Measurements from ENCODE around the gene CFAP45. TPM values are rescaled to one million over a fixed set of nuclear protein-coding genes. Genes with fewer than 3 reads are reported as not detected.

The CFAP45 gene
- total RNA-seq, 4 donors from 2014 or later = 0.32 TPM; not detected in 3

DNA sequence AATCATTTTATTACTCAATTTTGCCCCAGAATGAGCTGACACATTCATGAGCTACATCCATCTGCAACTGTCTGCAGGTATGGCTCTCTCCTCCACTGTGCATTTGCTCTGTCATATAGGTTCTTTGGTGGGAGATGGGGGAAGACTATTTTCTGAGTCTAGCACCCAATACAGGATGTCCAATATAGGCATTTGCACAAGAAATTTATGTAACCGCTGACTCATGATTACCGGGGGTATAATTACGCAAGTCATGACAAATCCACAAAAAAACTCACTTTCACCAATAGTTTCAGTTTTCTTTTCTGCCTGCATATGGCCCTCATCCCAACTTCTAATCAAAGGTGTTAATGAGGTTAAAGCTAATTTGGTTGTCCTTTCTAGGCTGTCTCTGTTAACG lies 20.0 kb downstream of the CFAP45 start:
- peaks cover 0 to 28% (median 15%) of the 10 kb centered on the region in 4 donors for H3K4me1 ChIP-seq
- 70 to 75% methylated on average over 4 of the region's 4 CpGs for WGBS, 2 donors (ENCODE audit: low coverage in 1 of 2)
- H3K36me3 ChIP-seq = no peaks in the 10 kb centered on the region
- no peak for DNase-seq
- intact Hi-C loops (cut with DNase I; ENCODE audit: low total_unique reads) (no loop called here), in situ Hi-C loops (cut with MboI; ENCODE audit: low pct_ligation_motif_present in 1 of 4, low pct_unique_long_range_greater_than_20kb in 1 of 4, low sequenced_read_pairs in 3 of 4) (no loop called here)
- no peaks in the 10 kb centered on the region for H3K9me3 ChIP-seq
- no peaks in the 10 kb centered on the region for H3K27me3 ChIP-seq
- no peak overlapping the region for H3K4me3 ChIP-seq
- TF ChIP-seq, protein P1, sequence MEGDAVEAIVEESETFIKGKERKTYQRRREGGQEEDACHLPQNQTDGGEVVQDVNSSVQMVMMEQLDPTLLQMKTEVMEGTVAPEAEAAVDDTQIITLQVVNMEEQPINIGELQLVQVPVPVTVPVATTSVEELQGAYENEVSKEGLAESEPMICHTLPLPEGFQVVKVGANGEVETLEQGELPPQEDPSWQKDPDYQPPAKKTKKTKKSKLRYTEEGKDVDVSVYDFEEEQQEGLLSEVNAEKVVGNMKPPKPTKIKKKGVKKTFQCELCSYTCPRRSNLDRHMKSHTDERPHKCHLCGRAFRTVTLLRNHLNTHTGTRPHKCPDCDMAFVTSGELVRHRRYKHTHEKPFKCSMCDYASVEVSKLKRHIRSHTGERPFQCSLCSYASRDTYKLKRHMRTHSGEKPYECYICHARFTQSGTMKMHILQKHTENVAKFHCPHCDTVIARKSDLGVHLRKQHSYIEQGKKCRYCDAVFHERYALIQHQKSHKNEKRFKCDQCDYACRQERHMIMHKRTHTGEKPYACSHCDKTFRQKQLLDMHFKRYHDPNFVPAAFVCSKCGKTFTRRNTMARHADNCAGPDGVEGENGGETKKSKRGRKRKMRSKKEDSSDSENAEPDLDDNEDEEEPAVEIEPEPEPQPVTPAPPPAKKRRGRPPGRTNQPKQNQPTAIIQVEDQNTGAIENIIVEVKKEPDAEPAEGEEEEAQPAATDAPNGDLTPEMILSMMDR (IDR thresholded peaks at IDR 0.05) = no peak
- TF ChIP-seq POLR2AphosphoS5 (IDR thresholded peaks at IDR 0.05) (no peak), POLR2A (IDR thresholded peaks at IDR 0.05) (no peak), EP300 (IDR thresholded peaks at IDR 0.05; ENCODE audit: low read depth) (no peak)
- no peak overlapping the region for H3K27ac ChIP-seq

DNA sequence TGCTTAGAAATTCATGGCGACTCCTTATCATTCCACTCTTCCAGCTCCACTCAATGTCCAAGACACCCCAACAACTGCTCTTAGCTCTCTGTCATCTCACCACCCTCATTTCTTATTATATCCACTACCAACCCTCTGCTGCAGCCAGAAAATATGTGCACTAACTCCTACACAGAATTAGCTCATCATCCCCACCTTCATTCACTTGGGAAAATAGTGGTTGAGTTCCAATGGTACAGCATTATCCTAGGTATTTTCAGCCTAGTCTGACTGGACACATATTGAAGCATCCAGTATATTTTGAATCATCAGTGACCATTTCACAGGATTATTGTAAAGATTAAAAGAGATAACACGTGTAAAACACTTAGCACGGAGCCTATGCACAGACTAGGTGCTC lies 20.8 kb downstream of the CFAP45 start:
- H3K36me3 ChIP-seq = no peaks in the 10 kb centered on the region
- intact Hi-C loops (cut with DNase I; ENCODE audit: low total_unique reads) = no loop called here
- no peak for DNase-seq
- H3K27me3 ChIP-seq = no peaks in the 10 kb centered on the region
- in situ Hi-C loops (cut with MboI; ENCODE audit: low pct_ligation_motif_present in 1 of 4, low pct_unique_long_range_greater_than_20kb in 1 of 4, low sequenced_read_pairs in 3 of 4) = no loop called here
- no peak overlapping the region for H3K27ac ChIP-seq
- no peak overlapping the region for H3K4me3 ChIP-seq
- H3K4me1 ChIP-seq = peaks cover 0 to 26% (median 15%) of the 10 kb centered on the region in 4 donors
- 73 to 89% methylated on average over 3 of the region's 3 CpGs for WGBS, 2 donors (ENCODE audit: low coverage in 1 of 2)
- TF ChIP-seq POLR2A (IDR thresholded peaks at IDR 0.05) (no peak), EP300 (IDR thresholded peaks at IDR 0.05; ENCODE audit: low read depth) (no peak), POLR2AphosphoS5 (IDR thresholded peaks at IDR 0.05) (no peak)
- TF ChIP-seq, protein P1 (IDR thresholded peaks at IDR 0.05) = no peak
- no peaks in the 10 kb centered on the region for H3K9me3 ChIP-seq

DNA sequence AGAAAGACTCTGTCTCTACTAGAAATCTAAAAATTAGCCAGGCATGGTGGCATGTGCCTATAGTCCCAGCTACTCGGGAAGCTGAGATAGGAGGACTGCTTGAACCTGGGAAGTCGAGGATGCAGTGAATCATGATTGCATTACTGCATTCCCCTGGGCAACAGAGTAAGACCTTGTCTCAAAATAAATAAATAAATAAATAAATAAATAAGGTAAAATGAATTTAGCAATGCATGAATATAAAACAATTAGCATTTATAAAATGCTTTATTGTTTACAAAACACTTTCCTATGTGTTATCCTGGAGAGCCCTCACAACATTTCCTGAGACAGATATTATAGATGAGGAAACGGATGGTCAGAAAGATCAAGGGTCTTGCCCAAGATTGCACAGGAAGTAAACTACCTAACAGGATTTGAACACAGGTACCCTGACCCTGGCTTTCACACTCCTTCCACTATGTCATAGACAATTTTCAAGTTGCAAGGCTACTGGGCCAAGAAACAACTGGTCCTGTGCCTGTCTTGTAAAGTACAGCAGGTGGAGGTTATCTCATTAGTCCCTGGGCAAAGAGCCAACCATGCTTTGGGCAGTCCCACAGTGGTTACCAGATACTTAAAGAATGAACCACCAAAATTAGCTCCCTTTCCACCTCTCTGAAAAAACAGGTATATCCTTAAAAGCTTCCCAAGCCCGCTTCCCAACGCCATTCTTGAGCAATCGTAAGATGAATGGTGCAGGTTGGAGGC lies 22.1 kb downstream of the CFAP45 start:
- no peak for TF ChIP-seq EP300 (IDR thresholded peaks at IDR 0.05; ENCODE audit: low read depth)
- TF ChIP-seq, protein P1 (IDR thresholded peaks at IDR 0.05) = no peak
- TF ChIP-seq POLR2AphosphoS5 (IDR thresholded peaks at IDR 0.05) = no peak
- no peak for TF ChIP-seq POLR2A (IDR thresholded peaks at IDR 0.05)
- no peaks in the 10 kb centered on the region for H3K9me3 ChIP-seq
- H3K27ac ChIP-seq = no peak overlapping the region
- intact Hi-C loops (cut with DNase I; ENCODE audit: low total_unique reads) (no loop called here), in situ Hi-C loops (cut with MboI; ENCODE audit: low pct_ligation_motif_present in 1 of 4, low pct_unique_long_range_greater_than_20kb in 1 of 4, low sequenced_read_pairs in 3 of 4) (no loop called here)
- no peaks in the 10 kb centered on the region for H3K36me3 ChIP-seq
- 92 to 95% methylated on average over 6 of the region's 6 CpGs for WGBS, 2 donors (ENCODE audit: low coverage in 1 of 2)
- H3K27me3 ChIP-seq = no peaks in the 10 kb centered on the region
- no peak overlapping the region for H3K4me3 ChIP-seq
- H3K4me1 ChIP-seq = peaks cover 0 to 16% (median 9%) of the 10 kb centered on the region in 4 donors
- DNase-seq = no peak

DNA sequence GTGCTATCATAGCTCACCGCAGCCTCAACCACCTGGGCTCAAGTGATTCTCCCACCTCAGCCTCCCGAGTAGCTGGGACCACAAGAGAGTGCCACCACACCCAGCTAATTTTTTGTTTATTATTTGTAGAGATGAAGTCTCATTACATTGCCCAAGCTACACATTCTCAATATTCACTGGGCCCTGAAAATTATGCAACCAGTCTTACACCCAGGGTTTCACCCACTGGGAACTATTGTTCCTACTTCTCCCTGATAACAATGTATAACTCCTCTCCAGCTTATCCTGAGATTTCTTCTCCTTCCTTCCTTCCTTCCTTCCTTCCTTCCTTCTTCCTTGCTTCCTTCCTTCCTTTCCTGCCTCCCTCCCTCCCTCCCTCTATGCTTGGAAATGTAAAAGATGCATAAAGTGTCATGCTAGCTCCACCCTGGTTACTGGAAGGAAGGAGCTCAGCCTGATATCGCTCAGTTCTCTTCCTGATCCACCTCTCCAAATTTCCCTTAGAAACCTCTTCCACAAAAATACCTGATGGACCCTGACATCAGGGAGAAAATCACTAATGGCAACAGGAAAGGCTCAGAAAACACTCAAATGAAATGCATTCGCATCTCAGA lies 26.3 kb downstream of the CFAP45 start:
- 93 to 94% methylated on average over 2 to 4 of the region's 4 CpGs for WGBS, 2 donors (ENCODE audit: low coverage in 1 of 2)
- no peak overlapping the region for H3K4me3 ChIP-seq
- H3K4me1 ChIP-seq = peaks cover 0 to 1% (median under 1%) of the 10 kb centered on the region in 4 donors
- no peak for DNase-seq
- H3K27me3 ChIP-seq = peaks cover 8% of the 10 kb centered on the region
- H3K36me3 ChIP-seq = no peaks in the 10 kb centered on the region
- TF ChIP-seq, protein P1 (IDR thresholded peaks at IDR 0.05) = no peak
- TF ChIP-seq EP300 (IDR thresholded peaks at IDR 0.05; ENCODE audit: low read depth) (no peak), POLR2A (IDR thresholded peaks at IDR 0.05) (no peak), POLR2AphosphoS5 (IDR thresholded peaks at IDR 0.05) (no peak)
- in situ Hi-C loops (cut with MboI; ENCODE audit: low pct_ligation_motif_present in 1 of 4, low pct_unique_long_range_greater_than_20kb in 1 of 4, low sequenced_read_pairs in 3 of 4) = no loop called here
- intact Hi-C loops (cut with DNase I; ENCODE audit: low total_unique reads) = no loop called here
- H3K27ac ChIP-seq = no peak overlapping the region
- no peaks in the 10 kb centered on the region for H3K9me3 ChIP-seq
